ENCODE data around the gene TAF1B.

Gene TAF1B

GRCh38 chr2:9808334-9809063 is 34.8 kb upstream of the TAF1B start:
- no peak for DNase-seq

- peak; percentile 20 for DNase-seq
These were observed 34.3 kb upstream of the TAF1B start for GRCh38 chr2:9809064-9809356.

GRCh38 chr2:9809448-9810088 is 33.7 kb upstream of the TAF1B start:
- peak; percentile 36 for DNase-seq

GRCh38 chr2:9811216-9811615 is 32.1 kb upstream of the TAF1B start:
- DNase-seq = no peak

- no peak for DNase-seq
These were observed 31.4 kb upstream of the TAF1B start for GRCh38 chr2:9811679-9812511.

- no peak for DNase-seq
These were observed 30.3 kb upstream of the TAF1B start for GRCh38 chr2:9812945-9813311.

- peak; percentile 22 for DNase-seq
These were observed 29.8 kb upstream of the TAF1B start for GRCh38 chr2:9813312-9814128.

GRCh38 chr2:9814129-9814868 is 29.0 kb upstream of the TAF1B start:
- no peak for DNase-seq

- no peak for DNase-seq
These were observed 28.2 kb upstream of the TAF1B start for GRCh38 chr2:9815076-9815475.

GRCh38 chr2:9815844-9816279 is 27.4 kb upstream of the TAF1B start:
- no peak for DNase-seq

- DNase-seq = no peak
These were observed 25.2 kb upstream of the TAF1B start for GRCh38 chr2:9818097-9818496.

GRCh38 chr2:9819551-9819950 is 23.7 kb upstream of the TAF1B start:
- DNase-seq = no peak

GRCh38 chr2:9820020-9820973 is 23.0 kb upstream of the TAF1B start:
- DNase-seq = no peak

GRCh38 chr2:9821805-9822445 is 21.3 kb upstream of the TAF1B start:
- no peak for DNase-seq

GRCh38 chr2:9824441-9824840 is 18.8 kb upstream of the TAF1B start:
- DNase-seq = no peak

- DNase-seq = no peak
These were observed 18.1 kb upstream of the TAF1B start for GRCh38 chr2:9824956-9825720.

GRCh38 chr2:9826208-9826607 is 17.1 kb upstream of the TAF1B start:
- no peak for DNase-seq

GRCh38 chr2:9830685-9831410 is 12.4 kb upstream of the TAF1B start:
- no peak for DNase-seq

GRCh38 chr2:9831670-9832069 is 11.6 kb upstream of the TAF1B start:
- no peak for DNase-seq

Measured in DMS153 (cell line).